HK-2 (cell line): ENCODE measurements around the gene GRIA1.
"Not testable (repeated sequence)": the region's sequence is repeated elsewhere in the genome, so short reads cannot be mapped to it uniquely, and the experiment has no call there.

Experiments
- DNase-seq: peaks from one replicate; pipeline ENCODE4 v3.0.0-alpha.2; 2018; ENCODE audit not compliant: unreplicated experiment

The GRIA1 gene

GRCh38 chr5:153718713-153719112 lies 228.2 kb downstream of the GRIA1 start:
- DNase-seq, result no peak

GRCh38 chr5:153719324-153719723 lies 228.9 kb downstream of the GRIA1 start:
- DNase-seq, result no peak

- DNase-seq, result not testable (repeated sequence)
Measured at GRCh38 chr5:153723022-153723610, 232.6 kb downstream of the GRIA1 start.

GRCh38 chr5:153742060-153742459 lies 251.6 kb downstream of the GRIA1 start:
- no peak for DNase-seq

- DNase-seq, result no peak
Measured at GRCh38 chr5:153744751-153745150, 254.3 kb downstream of the GRIA1 start.

- no peak for DNase-seq
Measured at GRCh38 chr5:153745778-153746395, 255.4 kb downstream of the GRIA1 start.

- no peak for DNase-seq
Measured at GRCh38 chr5:153746440-153746839, 256.0 kb downstream of the GRIA1 start.

- no peak for DNase-seq
Measured at GRCh38 chr5:153748823-153749222, 258.4 kb downstream of the GRIA1 start.

GRCh38 chr5:153749960-153750359 lies 259.5 kb downstream of the GRIA1 start:
- no peak for DNase-seq

- DNase-seq, result no peak
Measured at GRCh38 chr5:153751251-153751650, 260.8 kb downstream of the GRIA1 start.

GRCh38 chr5:153752890-153753289 lies 262.4 kb downstream of the GRIA1 start:
- DNase-seq, result no peak

GRCh38 chr5:153753645-153754432 lies 263.4 kb downstream of the GRIA1 start:
- no peak for DNase-seq

- no peak for DNase-seq
Measured at GRCh38 chr5:153755913-153756500, 265.5 kb downstream of the GRIA1 start.

- no peak for DNase-seq
Measured at GRCh38 chr5:153756540-153756939, 266.1 kb downstream of the GRIA1 start.

- DNase-seq, result no peak
Measured at GRCh38 chr5:153765987-153766386, 275.5 kb downstream of the GRIA1 start.

GRCh38 chr5:153767221-153768188 lies 277.0 kb downstream of the GRIA1 start:
- no peak for DNase-seq

GRCh38 chr5:153770066-153770465 lies 279.6 kb downstream of the GRIA1 start:
- DNase-seq, result no peak

- DNase-seq, result no peak
Measured at GRCh38 chr5:153774686-153775085, 284.2 kb downstream of the GRIA1 start.

GRCh38 chr5:153775923-153776322 lies 285.5 kb downstream of the GRIA1 start:
- no peak for DNase-seq

- no peak for DNase-seq
Measured at GRCh38 chr5:153777681-153778581, 287.5 kb downstream of the GRIA1 start.
